HG03439 (cell line): ENCODE measurements around the gene KRTAP4-5.
"Not testable (repeated sequence)": the region's sequence is repeated elsewhere in the genome, so short reads cannot be mapped to it uniquely, and the experiment has no call there.

Source experiments
- ATAC-seq: cut with Tn5 transposase; IDR thresholded peaks from one replicate; pipeline ENCODE4 v1.9.1; 2021; ENCODE audit warnings: mild to moderate bottlenecking, moderate library complexity; ENCODE audit not compliant: unreplicated experiment

Gene KRTAP4-5

GRCh38 chr17:41149652-41149985 lies at the start of gene KRTAP4-5:
TSS of gene KRTAP4-5 (minus strand) at chr17:41149825. CDS start at chr17:41149767, 58 bp downstream.
- ATAC-seq: no peak

DNA sequence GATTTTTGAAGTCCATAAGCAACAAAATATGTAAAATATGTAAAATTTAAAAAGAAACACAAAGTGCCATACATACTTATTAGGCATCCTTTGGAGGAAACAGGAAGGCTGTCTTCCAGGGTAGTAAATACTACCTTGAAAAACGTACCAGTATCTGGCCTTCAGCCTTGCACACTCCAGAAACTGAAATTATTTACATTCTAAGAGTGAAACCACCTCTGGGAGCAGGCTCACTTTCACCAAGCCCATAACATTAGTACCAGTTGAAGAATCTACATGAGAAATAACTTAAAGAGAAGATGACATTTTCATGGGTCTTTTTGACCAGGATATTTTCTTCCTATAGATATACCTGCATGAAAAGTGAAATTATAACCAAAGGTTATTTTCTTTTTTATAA lies 46.4 kb upstream of the KRTAP4-5 start:
- no peak for ATAC-seq

GRCh38 chr17:41190328-41190727 lies 40.7 kb upstream of the KRTAP4-5 start:
- ATAC-seq: no peak

DNA sequence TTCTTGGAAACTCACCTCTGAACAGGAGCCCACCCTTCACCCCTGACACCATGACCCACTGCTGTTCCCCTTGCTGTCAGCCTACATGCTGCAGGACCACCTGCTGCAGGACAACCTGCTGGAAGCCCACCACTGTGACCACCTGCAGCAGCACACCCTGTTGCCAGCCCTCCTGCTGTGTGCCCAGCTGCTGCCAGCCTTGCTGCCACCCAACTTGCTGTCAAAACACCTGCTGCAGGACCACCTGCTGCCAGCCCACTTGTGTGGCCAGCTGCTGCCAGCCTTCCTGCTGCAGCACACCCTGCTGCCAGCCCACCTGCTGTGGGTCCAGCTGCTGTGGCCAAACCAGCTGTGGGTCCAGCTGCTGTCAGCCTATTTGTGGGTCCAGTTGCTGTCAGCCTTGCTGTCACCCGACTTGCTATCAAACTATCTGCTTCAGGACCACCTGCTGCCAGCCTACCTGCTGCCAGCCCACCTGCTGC lies 40.3 kb upstream of the KRTAP4-5 start, which contains the start of gene KRTAP9-1:
Gene KRTAP9-1, plus strand, starts transcription at position 51 of the 482 bp plus-strand sequence. Its CDS starts 0 bp downstream, at position 51.
- not testable (repeated sequence) for ATAC-seq

GRCh38 chr17:41186872-41187271 lies 37.2 kb upstream of the KRTAP4-5 start:
- no peak for ATAC-seq

GRCh38 chr17:41185001-41185400 lies 35.4 kb upstream of the KRTAP4-5 start:
- ATAC-seq: no peak

GRCh38 chr17:41184480-41184961 lies 34.9 kb upstream of the KRTAP4-5 start, which contains the start of gene KRTAP4-1:
TSS of gene KRTAP4-1 (minus strand) at chr17:41184911. CDS start at chr17:41184854, 57 bp downstream.
- ATAC-seq: no peak

GRCh38 chr17:41178843-41179616 lies 29.4 kb upstream of the KRTAP4-5 start:
- no peak for ATAC-seq

- ATAC-seq: no peak
Measured at GRCh38 chr17:41178341-41178740, 28.7 kb upstream of the KRTAP4-5 start.

DNA sequence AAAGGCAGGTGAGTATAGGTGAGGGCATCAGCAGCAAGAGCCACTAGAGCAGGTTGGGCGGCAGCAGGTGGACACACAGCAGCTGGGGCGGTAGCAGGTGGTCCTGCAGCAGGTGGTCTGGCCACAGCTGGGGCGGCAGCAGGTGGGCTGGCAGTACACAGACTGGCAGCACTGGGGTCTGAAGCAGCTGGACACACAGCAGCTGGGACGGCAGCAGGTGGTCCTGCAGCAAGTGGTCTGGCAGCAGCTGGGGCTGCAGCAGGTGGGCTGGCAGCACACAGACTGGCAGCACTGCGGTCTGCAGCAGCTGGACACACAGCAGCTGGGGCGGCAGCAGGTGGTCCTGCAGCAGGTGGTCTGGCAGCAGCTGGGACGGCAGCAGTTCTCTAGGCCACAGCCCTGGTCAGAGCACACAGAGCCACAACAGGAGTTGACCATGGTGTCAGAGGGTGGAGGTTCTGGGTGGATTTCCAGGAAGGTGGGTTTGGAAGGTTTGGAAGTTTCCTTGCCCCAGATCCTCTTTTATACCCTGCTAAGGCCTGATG lies 28.2 kb upstream of the KRTAP4-5 start, which contains the start of gene KRTAP4-2:
Gene KRTAP4-2, minus strand, starts transcription at position 495 of the 545 bp plus-strand sequence. Its CDS starts 57 bp downstream, at position 438.
- no peak for ATAC-seq

GRCh38 chr17:41176744-41177387 lies 27.2 kb upstream of the KRTAP4-5 start:
- no peak for ATAC-seq

DNA sequence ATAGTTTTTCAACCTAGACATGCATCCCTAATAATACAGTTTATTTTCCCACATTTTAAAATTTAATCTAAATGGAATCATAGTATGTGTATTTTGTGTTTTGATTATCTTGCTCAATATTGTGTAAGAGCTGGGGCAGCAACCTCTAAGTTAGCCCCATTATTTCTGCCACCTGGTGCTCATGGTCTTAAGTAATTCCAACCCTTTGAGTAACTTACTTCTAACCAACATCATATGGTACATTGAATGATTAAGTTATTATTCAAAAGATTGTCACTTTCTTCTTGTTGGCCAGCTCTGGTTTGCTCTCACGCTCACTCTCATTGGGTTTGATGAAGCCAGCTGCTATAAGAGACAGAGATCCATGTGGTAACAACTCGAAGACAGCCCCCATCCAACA lies 22.3 kb upstream of the KRTAP4-5 start:
- ATAC-seq: no peak

GRCh38 chr17:41168121-41168520 lies 18.5 kb upstream of the KRTAP4-5 start, which contains the start of gene KRTAP4-3:
TSS of gene KRTAP4-3 (minus strand) at chr17:41168221. CDS start at chr17:41168172, 49 bp downstream.
- ATAC-seq: no peak

DNA sequence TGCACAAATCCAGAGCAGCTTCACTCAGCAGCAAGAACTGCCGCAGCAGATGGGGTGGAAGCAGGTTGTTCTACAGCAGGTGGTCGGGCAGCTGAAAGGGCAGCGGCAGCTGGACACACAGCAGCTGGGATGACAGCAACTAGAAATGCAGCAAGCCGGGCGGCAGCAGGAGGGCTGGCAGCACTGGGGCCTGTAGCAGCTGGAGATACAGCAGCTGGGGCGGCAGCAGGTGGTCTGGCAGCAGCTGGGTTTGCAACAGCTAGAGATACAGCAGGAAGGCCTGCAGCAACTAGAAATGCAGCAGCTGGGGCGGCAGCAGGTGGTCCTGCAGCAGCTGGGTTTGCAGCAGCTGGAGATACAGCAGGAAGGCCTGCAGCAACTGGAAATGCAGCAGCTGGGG lies 17.9 kb upstream of the KRTAP4-5 start:
- no peak for ATAC-seq

DNA sequence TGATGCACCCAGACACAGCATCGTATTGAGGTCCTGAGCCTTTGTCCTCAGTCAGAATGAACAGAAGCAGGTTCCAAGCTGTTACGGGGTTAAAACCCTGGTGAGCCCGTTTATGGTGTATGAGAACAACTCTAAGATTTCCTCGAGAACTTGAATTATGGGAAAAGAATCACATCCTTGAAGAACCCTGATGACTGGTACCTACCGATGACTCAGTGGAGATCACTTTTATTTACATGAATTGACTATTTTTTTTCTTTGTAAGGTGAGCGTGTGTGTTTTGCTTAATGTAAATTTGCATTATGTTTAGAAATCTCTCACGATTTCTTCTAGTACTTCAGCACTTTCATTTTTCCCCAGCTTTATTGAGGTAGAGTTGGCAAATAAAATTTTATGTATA lies 14.2 kb upstream of the KRTAP4-5 start:
- ATAC-seq: no peak

DNA sequence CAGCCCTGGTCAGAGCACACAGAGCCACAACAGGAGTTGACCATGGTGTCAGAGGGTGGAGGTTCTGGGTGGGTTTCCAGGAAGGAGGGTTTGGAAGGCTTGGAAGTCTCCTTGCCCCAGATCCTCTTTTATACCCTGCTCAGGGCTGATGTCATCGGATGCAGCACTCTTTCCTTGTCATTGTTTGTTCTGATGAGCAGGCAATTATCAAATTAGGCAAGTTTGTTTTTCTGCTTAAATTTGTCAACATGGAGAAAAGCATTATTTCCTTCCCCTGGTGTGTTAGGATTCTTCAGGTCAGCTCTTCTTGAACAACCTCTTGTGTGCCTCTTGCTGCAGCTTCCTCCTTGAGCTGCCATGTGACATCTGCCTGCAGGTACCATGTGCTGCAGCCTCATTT lies 11.0 kb upstream of the KRTAP4-5 start, which contains the start of gene KRTAP4-4:
Gene KRTAP4-4, minus strand, starts transcription at position 101 of the 400 bp plus-strand sequence. Its CDS starts 57 bp downstream, at position 44.
- ATAC-seq: no peak

DNA sequence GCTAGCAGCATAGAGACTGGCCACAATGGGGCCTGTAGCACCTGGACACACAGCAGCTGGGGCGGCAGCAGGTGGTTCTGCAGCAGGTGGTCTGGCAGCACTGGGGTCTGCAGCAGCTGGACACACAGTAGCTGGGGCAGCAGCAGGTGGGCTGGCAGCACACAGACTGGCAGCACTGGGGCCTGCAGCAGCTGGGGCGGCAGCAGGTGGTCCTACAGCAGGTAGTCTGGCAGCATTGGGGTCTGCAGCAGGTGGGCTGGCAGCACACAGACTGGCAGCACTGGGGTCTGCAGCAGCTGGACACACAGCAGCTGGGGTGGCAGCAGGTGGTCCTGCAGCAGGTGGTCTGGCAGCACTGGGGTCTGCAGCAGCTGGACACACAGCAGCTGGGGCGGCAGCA lies 10.6 kb upstream of the KRTAP4-5 start:
- not testable (repeated sequence) for ATAC-seq

DNA sequence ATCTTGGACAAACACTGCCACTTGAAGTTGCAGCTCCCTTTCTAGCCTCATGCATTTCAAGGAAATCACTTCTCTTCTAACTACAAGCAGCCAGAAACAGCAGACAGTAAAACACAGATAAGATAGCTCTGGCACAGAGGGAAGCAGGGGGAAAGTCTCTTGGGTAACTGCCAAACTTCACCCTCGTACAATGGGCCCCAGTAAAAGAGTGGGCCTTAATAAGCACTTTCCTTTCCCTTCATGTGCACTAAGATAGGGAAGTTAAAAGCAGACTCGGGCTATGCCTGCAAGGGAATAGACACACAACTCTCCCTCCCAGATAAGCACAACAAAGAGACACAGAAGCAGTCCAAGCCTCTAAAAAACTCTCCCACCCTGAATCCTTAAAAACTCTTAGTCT lies 4.2 kb upstream of the KRTAP4-5 start:
- ATAC-seq: no peak

GRCh38 chr17:41151525-41151924 lies 1.9 kb upstream of the KRTAP4-5 start:
- no peak for ATAC-seq

DNA sequence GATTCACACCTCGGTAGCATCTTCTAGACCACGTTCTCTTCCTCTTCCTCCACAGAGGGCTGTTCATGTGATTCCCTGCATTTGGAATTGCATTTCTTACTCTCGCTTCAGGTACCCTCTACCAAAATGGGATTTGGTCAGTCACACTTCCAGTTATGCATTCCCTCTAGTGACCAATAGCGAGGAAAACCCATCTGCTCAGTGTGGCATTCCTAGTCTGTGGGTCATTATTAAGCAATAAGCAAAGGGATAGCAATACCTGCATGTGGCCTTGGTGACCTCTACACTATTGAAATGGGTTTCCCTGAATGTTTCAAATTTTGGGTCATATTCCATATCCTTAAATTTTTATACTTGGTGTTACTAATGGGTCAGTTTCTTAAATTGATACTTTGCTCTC lies 401 bp upstream of the KRTAP4-5 start:
- no peak for ATAC-seq

DNA sequence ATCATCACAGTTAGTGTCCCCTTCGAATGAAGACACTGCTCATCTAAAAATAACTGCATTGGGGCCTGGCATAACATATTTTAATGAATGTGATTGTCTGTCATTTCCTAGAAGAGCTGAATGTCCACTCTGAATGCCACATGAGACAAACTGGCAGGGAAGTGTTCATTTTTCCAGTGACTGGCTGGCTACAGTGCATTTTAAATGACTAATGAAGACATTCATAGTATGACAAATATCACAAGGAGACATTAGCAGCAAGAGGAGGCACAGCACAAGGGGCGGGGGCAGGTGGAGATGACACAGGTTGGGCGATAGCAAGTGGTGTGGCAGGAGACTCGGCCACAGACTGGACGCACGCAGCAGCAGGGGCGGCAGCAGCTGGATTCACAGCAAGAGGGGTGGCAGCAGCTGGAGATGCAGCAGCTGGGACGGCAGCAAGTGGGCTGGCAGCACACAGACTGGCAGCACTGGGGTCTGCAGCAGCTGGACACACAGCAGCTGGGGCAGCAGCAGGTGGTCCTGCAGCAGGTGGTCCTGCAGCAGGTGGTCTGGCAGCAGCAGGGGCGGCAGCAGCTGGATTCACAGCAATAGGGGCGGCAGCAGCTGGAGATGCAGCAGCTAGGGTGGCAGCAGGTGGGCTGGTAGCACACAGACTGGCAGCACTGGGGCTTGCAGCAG lies 514 bp downstream of the KRTAP4-5 start:
- ATAC-seq: not testable (repeated sequence)
